BE2C (cell line): ENCODE results near the gene PARD6G.

ENCODE experiments used
- DNase-seq: peaks from one replicate; pipeline ENCODE4 v3.0.0-alpha.2; 2020
- H3K27me3 ChIP-seq: fragments of 250-450 bp; sonication (Bioruptor Pico); 2 replicates; pipeline ENCODE4 v1.5.1; 2020; ENCODE audit warnings: mild to moderate bottlenecking
- H3K36me3 ChIP-seq: fragments of 250-450 bp; sonication (Bioruptor Pico); 2 replicates; pipeline ENCODE4 v1.5.1; 2020; ENCODE audit warnings: mild to moderate bottlenecking
- H3K4me1 ChIP-seq: fragments of 250-450 bp; sonication (Bioruptor Pico); 2 replicates; pipeline ENCODE4 v1.5.1; 2020
- H3K4me3 ChIP-seq: 2 replicates; pipeline ENCODE4 v1.5.1; 2011; ENCODE audit warnings: low read depth, low read length
- H3K9me3 ChIP-seq: fragments of 250-450 bp; sonication (Bioruptor Pico); 2 replicates; pipeline ENCODE4 v1.5.1; 2020
- TF ChIP-seq, protein P1 (sequence below): IDR thresholded peaks from 2 replicates; pipeline ENCODE4 v1.5.1; 2012; ENCODE audit warnings: mild to moderate bottlenecking, low read depth, low read length

Gene PARD6G

DNA sequence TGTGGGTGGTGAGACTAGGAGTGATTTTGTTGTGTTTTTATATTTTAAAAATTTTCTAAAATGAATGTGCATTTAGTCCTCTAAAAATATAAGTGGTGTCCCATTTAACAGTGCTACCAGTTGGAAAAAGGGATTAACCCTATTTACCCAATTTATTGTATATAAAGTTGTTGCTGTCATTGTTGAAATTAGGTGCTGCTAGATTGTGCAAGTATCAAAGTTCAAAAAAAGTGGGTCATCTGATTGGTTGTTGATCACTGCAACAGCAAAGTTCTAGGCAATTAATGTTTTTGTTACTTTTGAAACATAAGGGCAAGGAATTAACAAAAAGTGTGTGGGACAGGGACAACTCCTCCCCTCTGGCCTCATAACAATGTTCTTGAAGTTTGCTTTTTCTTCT lies 97.6 kb downstream of the PARD6G start:
- H3K4me3 ChIP-seq, result no peak overlapping the region
- no peaks in the 10 kb centered on the region for H3K9me3 ChIP-seq
- TF ChIP-seq, protein P1, sequence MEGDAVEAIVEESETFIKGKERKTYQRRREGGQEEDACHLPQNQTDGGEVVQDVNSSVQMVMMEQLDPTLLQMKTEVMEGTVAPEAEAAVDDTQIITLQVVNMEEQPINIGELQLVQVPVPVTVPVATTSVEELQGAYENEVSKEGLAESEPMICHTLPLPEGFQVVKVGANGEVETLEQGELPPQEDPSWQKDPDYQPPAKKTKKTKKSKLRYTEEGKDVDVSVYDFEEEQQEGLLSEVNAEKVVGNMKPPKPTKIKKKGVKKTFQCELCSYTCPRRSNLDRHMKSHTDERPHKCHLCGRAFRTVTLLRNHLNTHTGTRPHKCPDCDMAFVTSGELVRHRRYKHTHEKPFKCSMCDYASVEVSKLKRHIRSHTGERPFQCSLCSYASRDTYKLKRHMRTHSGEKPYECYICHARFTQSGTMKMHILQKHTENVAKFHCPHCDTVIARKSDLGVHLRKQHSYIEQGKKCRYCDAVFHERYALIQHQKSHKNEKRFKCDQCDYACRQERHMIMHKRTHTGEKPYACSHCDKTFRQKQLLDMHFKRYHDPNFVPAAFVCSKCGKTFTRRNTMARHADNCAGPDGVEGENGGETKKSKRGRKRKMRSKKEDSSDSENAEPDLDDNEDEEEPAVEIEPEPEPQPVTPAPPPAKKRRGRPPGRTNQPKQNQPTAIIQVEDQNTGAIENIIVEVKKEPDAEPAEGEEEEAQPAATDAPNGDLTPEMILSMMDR, result no peak
- no peaks in the 10 kb centered on the region for H3K36me3 ChIP-seq
- no peaks in the 10 kb centered on the region for H3K27me3 ChIP-seq
- no peak for DNase-seq
- H3K4me1 ChIP-seq, result no peaks in the 10 kb centered on the region

DNA sequence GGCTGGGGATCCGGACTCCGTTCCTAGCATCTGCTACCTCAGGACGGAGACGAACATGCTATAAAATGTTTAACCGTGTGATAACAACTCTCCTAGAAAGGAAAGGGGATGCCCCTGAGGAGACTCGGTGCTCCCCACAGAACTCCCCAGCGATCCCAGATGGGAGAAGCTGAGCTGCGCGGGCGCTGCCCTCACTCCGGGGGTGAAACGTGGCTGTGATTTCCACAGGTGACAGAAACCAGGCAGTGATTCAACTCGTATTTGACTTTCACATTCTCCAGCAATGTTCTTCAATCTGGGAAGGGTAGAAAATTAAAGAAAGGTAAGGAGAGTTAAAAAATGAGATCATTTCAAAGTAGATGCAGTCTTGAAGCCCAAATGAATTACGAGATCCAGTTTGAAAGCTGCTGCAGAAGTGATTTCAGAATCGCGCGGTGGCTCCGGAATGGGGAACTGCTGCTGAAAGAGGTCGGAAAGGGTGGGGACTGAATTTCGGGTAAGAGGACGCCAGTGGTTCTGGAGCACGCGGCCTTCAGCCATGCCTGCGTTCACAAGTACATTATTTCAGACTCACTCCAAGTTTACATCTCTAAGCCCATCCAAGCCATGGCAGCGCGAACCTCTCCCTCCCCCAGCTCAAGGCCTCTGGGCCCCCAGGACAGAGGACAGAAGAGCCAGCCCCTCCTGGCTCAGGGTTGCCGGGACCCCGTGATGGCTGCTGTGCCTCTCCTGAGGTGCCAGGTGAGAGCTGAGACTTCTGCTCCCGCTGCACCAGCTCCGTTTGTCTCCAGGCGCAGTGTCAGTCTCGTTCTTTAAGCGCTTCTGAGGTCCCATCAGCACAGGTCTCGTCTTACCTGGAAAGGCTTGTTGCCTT lies 98.8 kb downstream of the PARD6G start:
- no peaks in the 10 kb centered on the region for H3K9me3 ChIP-seq
- H3K36me3 ChIP-seq, result no peaks in the 10 kb centered on the region
- DNase-seq, result no peak
- H3K4me1 ChIP-seq, result no peaks in the 10 kb centered on the region
- TF ChIP-seq, protein P1, result no peak
- H3K4me3 ChIP-seq, result no peak overlapping the region
- H3K27me3 ChIP-seq, result no peaks in the 10 kb centered on the region

DNA sequence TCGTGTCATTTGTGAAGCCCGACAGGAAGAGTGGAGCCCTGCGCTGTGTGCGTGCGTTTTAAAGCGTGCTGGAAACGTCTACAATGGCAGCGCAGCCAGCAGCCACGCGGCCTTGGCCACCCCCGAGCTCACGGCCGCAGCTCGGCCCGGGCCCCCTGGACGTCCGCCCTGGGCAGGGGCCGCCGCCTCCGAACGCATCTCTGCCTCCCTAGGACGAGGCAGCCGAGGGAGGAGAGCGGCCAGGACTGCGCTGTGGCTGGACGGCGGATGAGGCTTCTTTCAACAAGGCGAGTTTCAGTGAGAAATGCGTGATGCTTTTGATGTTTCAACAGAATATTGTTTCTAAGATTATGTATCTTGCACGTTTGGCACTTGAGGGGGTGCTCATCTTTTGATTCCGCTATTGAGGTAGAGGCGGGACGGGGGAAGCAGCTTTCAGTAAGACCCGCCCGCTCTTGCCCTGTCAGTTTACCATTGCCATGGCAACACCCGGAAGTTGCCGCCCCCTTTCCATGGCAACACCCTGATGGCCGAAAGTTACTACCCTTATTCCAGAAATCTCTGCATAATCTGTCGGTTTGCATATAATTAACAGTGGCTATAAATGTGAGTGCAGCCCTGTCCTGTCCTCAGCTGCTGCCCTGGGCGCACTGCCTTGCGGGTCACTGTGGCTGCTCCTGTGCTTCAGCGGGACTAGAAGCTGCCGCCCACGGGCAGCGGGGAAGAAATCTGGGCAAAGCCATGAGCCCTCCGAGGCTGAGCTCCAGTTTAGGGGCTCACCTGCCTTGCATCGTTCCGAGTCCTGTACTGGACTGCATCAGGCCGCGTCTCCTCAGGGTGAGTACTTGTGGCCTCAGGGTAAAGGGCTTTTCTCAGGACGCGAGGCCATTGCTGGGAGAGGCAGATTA lies 99.6 kb downstream of the PARD6G start:
- no peaks in the 10 kb centered on the region for H3K27me3 ChIP-seq
- no peaks in the 10 kb centered on the region for H3K36me3 ChIP-seq
- TF ChIP-seq, protein P1, result no peak
- no peak for DNase-seq
- H3K4me3 ChIP-seq, result no peak overlapping the region
- no peaks in the 10 kb centered on the region for H3K4me1 ChIP-seq
- no peaks in the 10 kb centered on the region for H3K9me3 ChIP-seq

DNA sequence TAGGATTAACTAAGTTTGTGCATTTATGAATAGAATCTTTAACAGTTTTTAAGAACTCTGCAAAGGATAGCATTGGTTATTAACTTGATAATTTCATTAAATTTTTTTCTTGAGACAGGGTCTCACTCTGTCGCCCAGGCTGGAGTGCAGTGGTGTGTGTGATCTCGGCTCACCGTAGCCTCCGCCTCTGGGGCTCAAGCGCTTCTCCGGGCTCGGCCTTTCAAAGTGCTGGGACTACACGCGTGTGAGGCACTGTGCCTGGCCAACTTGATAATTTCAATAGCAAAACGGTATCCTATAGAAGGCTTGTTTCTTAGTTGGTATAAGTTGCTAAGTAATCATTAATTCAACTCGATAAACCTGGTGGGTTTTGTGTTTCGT lies 100.3 kb downstream of the PARD6G start:
- no peaks in the 10 kb centered on the region for H3K27me3 ChIP-seq
- H3K4me1 ChIP-seq, result no peaks in the 10 kb centered on the region
- DNase-seq, result no peak
- TF ChIP-seq, protein P1, result no peak
- H3K9me3 ChIP-seq, result no peaks in the 10 kb centered on the region
- H3K4me3 ChIP-seq, result no peak overlapping the region
- H3K36me3 ChIP-seq, result no peaks in the 10 kb centered on the region

DNA sequence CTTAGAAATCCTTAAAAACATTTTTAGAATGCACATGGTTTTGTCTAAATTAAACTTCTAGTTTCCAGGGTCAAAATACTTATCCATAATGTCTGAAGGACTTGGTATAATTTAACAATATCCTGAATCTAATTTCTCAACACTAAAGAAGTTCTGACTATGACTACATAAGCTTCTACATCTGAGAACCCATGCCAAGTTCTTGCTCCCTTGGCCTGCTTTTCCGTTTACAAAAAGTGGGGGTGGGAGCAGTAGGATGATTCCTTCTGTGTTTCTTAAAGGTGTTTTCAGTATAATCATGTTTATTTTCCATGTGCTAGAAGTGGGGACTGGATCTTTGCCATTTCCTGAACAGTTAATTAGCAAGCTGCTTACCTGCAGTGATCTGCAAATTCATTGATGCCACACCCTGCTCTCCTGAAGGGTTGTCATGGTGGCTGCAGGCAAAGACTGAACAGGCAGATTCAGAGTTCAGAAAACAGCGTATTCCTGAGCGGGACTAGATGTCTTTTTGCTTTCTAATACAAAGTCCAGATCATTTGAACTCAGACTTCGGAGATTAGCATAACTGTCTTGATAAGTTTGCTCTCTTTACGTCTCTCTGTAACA lies 102.0 kb downstream of the PARD6G start:
- no peaks in the 10 kb centered on the region for H3K9me3 ChIP-seq
- no peaks in the 10 kb centered on the region for H3K27me3 ChIP-seq
- H3K4me3 ChIP-seq, result no peak overlapping the region
- no peaks in the 10 kb centered on the region for H3K4me1 ChIP-seq
- no peaks in the 10 kb centered on the region for H3K36me3 ChIP-seq
- TF ChIP-seq, protein P1, result no peak
- DNase-seq, result no peak
